ENCODE data around the gene DOHH.

Gene DOHH

DNA sequence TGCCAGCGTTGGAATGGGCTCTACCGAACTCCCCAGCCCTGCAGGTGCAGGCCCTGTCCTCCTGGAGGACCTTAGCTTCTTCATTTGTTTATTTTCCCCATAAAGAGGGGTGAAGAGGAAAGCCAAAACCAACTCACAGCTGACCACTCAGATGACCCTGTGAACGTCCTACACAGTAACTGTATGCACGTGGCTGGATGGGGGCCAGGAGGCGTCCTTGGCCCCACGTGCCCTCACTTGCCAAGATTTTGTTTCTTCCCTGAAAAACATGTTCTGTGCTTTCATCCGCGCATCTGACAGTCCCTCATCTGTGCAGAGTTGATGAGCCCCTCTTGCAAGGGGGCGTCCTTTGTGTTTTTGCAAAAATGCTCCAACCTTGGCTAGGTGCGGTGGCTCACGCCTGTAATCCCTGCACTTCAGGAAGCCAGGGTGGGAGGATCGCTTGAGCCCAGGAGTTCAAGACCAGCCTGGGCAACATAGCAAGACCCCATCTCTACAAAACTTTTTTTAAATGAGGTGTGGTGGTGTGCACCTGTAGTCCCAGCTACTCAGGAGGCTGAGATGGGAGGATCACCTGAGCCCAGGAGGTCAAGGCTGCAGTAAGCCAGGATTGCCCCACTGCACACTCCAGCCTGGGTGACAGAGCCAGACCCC lies 33.2 kb upstream of the DOHH start:
- TF ChIP-seq, protein P1, sequence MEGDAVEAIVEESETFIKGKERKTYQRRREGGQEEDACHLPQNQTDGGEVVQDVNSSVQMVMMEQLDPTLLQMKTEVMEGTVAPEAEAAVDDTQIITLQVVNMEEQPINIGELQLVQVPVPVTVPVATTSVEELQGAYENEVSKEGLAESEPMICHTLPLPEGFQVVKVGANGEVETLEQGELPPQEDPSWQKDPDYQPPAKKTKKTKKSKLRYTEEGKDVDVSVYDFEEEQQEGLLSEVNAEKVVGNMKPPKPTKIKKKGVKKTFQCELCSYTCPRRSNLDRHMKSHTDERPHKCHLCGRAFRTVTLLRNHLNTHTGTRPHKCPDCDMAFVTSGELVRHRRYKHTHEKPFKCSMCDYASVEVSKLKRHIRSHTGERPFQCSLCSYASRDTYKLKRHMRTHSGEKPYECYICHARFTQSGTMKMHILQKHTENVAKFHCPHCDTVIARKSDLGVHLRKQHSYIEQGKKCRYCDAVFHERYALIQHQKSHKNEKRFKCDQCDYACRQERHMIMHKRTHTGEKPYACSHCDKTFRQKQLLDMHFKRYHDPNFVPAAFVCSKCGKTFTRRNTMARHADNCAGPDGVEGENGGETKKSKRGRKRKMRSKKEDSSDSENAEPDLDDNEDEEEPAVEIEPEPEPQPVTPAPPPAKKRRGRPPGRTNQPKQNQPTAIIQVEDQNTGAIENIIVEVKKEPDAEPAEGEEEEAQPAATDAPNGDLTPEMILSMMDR (conservative IDR thresholded peaks at IDR 0.05; ENCODE audit: low read depth, low read length) = no peak
- Histone ChIP-seq H3K79me2 (ENCODE audit: insufficient read depth, low read depth) (no peaks in the 10 kb centered on the region), H3K4me1 (ENCODE audit: low read depth, poor library complexity, severe bottlenecking) (no peaks in the 10 kb centered on the region), H3K4me2 (no peak overlapping the region), H3K9ac (no peak overlapping the region), H2AFZ (ENCODE audit: low read depth) (no peak overlapping the region), H4K20me1 (ENCODE audit: insufficient read depth) (no peaks in the 10 kb centered on the region), H3K4me3 (IDR thresholded peaks at IDR 0.05; ENCODE audit: insufficient read depth, low read depth, low read length) (no peak overlapping the region), H3K36me3 (ENCODE audit: insufficient read depth) (no peaks in the 10 kb centered on the region), H3K27ac (no peak overlapping the region), H3K27me3 (ENCODE audit: insufficient read depth, low read depth) (no peaks in the 10 kb centered on the region)

DNA sequence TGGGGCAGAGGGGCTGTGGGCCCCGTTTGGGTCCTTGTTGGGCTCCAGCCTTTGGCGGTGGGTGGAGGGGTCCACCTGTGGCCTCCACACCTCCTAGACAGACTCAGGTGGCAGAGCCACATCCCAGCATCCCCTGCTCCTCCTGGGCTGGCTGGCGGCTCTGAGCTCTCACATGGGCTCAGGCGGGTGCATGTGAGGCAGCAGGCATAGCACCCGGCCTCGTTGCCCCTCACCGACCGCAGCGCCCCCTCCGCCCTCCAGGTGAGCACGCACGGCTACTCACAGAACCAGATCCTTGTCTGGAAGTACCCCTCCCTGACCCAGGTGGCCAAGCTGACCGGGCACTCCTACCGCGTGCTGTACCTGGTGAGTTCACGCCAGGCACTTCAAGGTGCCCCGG lies 32.6 kb upstream of the DOHH start:
- no peak overlapping the region for H3K27ac ChIP-seq
- no peaks in the 10 kb centered on the region for H3K4me1 ChIP-seq (ENCODE audit: low read depth, poor library complexity, severe bottlenecking)
- no peaks in the 10 kb centered on the region for H4K20me1 ChIP-seq (ENCODE audit: insufficient read depth)
- no peak overlapping the region for H3K9ac ChIP-seq
- no peaks in the 10 kb centered on the region for H3K36me3 ChIP-seq (ENCODE audit: insufficient read depth)
- TF ChIP-seq, protein P1 (conservative IDR thresholded peaks at IDR 0.05; ENCODE audit: low read depth, low read length) = no peak
- no peak overlapping the region for H2AFZ ChIP-seq (ENCODE audit: low read depth)
- H3K4me2 ChIP-seq = no peak overlapping the region
- H3K79me2 ChIP-seq (ENCODE audit: insufficient read depth, low read depth) = no peaks in the 10 kb centered on the region
- no peaks in the 10 kb centered on the region for H3K27me3 ChIP-seq (ENCODE audit: insufficient read depth, low read depth)
- H3K4me3 ChIP-seq (IDR thresholded peaks at IDR 0.05; ENCODE audit: insufficient read depth, low read depth, low read length) = no peak overlapping the region

DNA sequence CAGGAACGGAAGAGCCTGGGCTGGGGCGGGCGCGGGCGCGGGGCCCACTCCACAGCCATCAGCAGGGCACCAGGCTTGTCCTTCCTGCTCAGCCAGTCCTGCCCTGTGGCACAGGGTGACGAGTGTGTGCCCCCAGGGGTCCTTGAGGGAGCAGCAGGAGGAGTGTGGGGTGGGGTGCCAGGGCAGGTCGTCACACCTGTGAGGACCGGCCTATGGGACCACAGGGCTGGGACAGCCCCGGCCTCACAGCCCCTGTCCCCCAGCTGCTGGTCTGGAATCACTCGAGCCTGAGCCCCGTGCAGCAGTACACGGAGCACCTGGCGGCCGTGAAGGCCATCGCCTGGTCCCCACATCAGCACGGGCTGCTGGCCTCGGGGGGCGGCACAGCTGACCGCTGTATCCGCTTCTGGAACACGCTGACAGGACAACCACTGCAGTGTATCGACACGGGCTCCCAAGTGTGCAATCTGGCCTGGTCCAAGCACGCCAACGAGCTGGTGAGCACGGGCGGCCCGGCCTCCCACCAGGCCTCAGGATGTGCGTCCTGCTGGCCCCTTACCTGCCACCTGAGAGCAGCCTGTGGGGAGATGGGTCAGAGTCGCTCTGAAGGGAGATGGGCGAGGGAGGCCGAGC lies 31.8 kb upstream of the DOHH start:
- H4K20me1 ChIP-seq (ENCODE audit: insufficient read depth) = no peaks in the 10 kb centered on the region
- TF ChIP-seq, protein P1 (conservative IDR thresholded peaks at IDR 0.05; ENCODE audit: low read depth, low read length) = no peak
- no peaks in the 10 kb centered on the region for H3K36me3 ChIP-seq (ENCODE audit: insufficient read depth)

DNA sequence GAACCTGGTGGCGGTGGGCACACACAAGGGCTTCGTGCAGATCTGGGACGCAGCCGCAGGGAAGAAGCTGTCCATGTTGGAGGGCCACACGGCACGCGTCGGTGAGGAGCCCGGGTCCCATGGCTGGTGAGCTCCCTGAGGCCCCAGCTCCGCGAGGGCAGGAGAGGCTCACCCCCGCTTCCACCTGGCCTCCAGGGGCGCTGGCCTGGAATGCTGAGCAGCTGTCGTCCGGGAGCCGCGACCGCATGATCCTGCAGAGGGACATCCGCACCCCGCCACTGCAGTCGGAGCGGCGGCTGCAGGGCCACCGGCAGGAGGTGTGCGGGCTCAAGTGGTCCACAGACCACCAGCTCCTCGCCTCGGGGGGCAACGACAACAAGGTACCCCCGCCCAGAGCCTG lies 31.2 kb upstream of the DOHH start:
- no peak overlapping the region for H3K27ac ChIP-seq
- no peaks in the 10 kb centered on the region for H3K36me3 ChIP-seq (ENCODE audit: insufficient read depth)
- no peaks in the 10 kb centered on the region for H3K79me2 ChIP-seq (ENCODE audit: insufficient read depth, low read depth)
- no peaks in the 10 kb centered on the region for H4K20me1 ChIP-seq (ENCODE audit: insufficient read depth)
- TF ChIP-seq, protein P1 (conservative IDR thresholded peaks at IDR 0.05; ENCODE audit: low read depth, low read length) = no peak
- no peak overlapping the region for H3K4me2 ChIP-seq
- H3K27me3 ChIP-seq (ENCODE audit: insufficient read depth, low read depth) = no peaks in the 10 kb centered on the region
- H3K4me1 ChIP-seq (ENCODE audit: low read depth, poor library complexity, severe bottlenecking) = no peaks in the 10 kb centered on the region
- H3K4me3 ChIP-seq (IDR thresholded peaks at IDR 0.05; ENCODE audit: insufficient read depth, low read depth, low read length) = no peak overlapping the region
- H2AFZ ChIP-seq (ENCODE audit: low read depth) = no peak overlapping the region
- no peak overlapping the region for H3K9ac ChIP-seq

More for the DNA sequence above, 31.8 kb upstream of the DOHH start:
- Histone ChIP-seq H3K9ac (no peak overlapping the region), H3K4me3 (IDR thresholded peaks at IDR 0.05; ENCODE audit: insufficient read depth, low read depth, low read length) (no peak overlapping the region), H3K27me3 (ENCODE audit: insufficient read depth, low read depth) (no peaks in the 10 kb centered on the region), H3K27ac (no peak overlapping the region), H3K79me2 (ENCODE audit: insufficient read depth, low read depth) (no peaks in the 10 kb centered on the region), H3K4me2 (no peak overlapping the region), H3K4me1 (ENCODE audit: low read depth, poor library complexity, severe bottlenecking) (no peaks in the 10 kb centered on the region), H2AFZ (ENCODE audit: low read depth) (no peak overlapping the region)

Data from KMS-11 (cell line).